Activated T-cell treated with anti-CD3 and anti-CD28 coated beads, Interleukin-2, amount 50 U/mL, for 24 hours (primary cell): ENCODE results near the gene GEN1.

Source experiments
- DNase-seq: peaks from one replicate; pipeline ENCODE4 v3.0.0-alpha.2; 2020
- H3K27ac Mint-ChIP-seq: 2 replicates; pipeline ENCODE4 v1.8.0; 2020; ENCODE audit warnings: mild to moderate bottlenecking, mixed read lengths
- H3K27me3 Mint-ChIP-seq: 2 replicates; pipeline ENCODE4 v1.8.0; 2020; ENCODE audit warnings: mixed read lengths
- H3K36me3 Mint-ChIP-seq: 2 replicates; pipeline ENCODE4 v1.8.0; 2020; ENCODE audit warnings: low read depth, mixed read lengths
- H3K4me1 Mint-ChIP-seq: 2 replicates; pipeline ENCODE4 v1.8.0; 2020; ENCODE audit warnings: low read depth, mixed read lengths
- H3K4me3 Mint-ChIP-seq: 2 replicates; pipeline ENCODE4 v1.8.0; 2020; ENCODE audit warnings: mild to moderate bottlenecking, moderate library complexity, mixed read lengths
- H3K9me3 Mint-ChIP-seq: 2 replicates; pipeline ENCODE4 v1.8.0; 2020; ENCODE audit warnings: mixed read lengths

GEN1 gene

GRCh38 chr2:17768894-17769293 is 15.0 kb downstream of the GEN1 start:
- no peaks in the 10 kb centered on the region for H3K4me1 Mint-ChIP-seq
- H3K4me3 Mint-ChIP-seq: no peak overlapping the region
- H3K36me3 Mint-ChIP-seq: peaks cover 67% of the 10 kb centered on the region
- no peak for DNase-seq
- H3K27ac Mint-ChIP-seq: no peak overlapping the region
- no peaks in the 10 kb centered on the region for H3K9me3 Mint-ChIP-seq
- no peaks in the 10 kb centered on the region for H3K27me3 Mint-ChIP-seq

- Mint-ChIP-seq H3K4me1 (no peaks in the 10 kb centered on the region), H3K27ac (no peak overlapping the region), H3K27me3 (no peaks in the 10 kb centered on the region), H3K4me3 (no peak overlapping the region), H3K36me3 (peaks cover 71% of the 10 kb centered on the region), H3K9me3 (no peaks in the 10 kb centered on the region)
- DNase-seq: no peak
Measured at GRCh38 chr2:17771956-17772355, 18.0 kb downstream of the GEN1 start.

- Mint-ChIP-seq H3K27ac (no peak overlapping the region), H3K4me3 (no peak overlapping the region), H3K36me3 (peaks cover 72% of the 10 kb centered on the region), H3K27me3 (no peaks in the 10 kb centered on the region), H3K4me1 (no peaks in the 10 kb centered on the region), H3K9me3 (no peaks in the 10 kb centered on the region)
- DNase-seq: no peak
Measured at GRCh38 chr2:17772532-17772931, 18.6 kb downstream of the GEN1 start.

GRCh38 chr2:17780546-17780945 is 26.6 kb downstream of the GEN1 start:
- H3K4me1 Mint-ChIP-seq: peaks cover 3% of the 10 kb centered on the region
- H3K36me3 Mint-ChIP-seq: peaks cover 72% of the 10 kb centered on the region
- no peak overlapping the region for H3K27ac Mint-ChIP-seq
- H3K4me3 Mint-ChIP-seq: no peak overlapping the region
- no peaks in the 10 kb centered on the region for H3K27me3 Mint-ChIP-seq
- H3K9me3 Mint-ChIP-seq: no peaks in the 10 kb centered on the region
- no peak for DNase-seq

GRCh38 chr2:17781482-17781881 is 27.5 kb downstream of the GEN1 start:
- no peaks in the 10 kb centered on the region for H3K27me3 Mint-ChIP-seq
- H3K4me3 Mint-ChIP-seq: no peak overlapping the region

GRCh38 chr2:17786727-17787126 is 32.8 kb downstream of the GEN1 start:
- no peak overlapping the region for H3K27ac Mint-ChIP-seq

More at GRCh38 chr2:17781482-17781881, 27.5 kb downstream of the GEN1 start:
- Mint-ChIP-seq H3K36me3 (peaks cover 63% of the 10 kb centered on the region), H3K27ac (no peak overlapping the region), H3K9me3 (no peaks in the 10 kb centered on the region), H3K4me1 (peaks cover 3% of the 10 kb centered on the region)
- no peak for DNase-seq

GRCh38 chr2:17788773-17789172 is 34.8 kb downstream of the GEN1 start:
- Mint-ChIP-seq H3K27me3 (peaks cover 28% of the 10 kb centered on the region), H3K4me3 (no peak overlapping the region), H3K9me3 (no peaks in the 10 kb centered on the region), H3K4me1 (peaks cover 8% of the 10 kb centered on the region), H3K27ac (no peak overlapping the region), H3K36me3 (peaks cover 2% of the 10 kb centered on the region)
- DNase-seq: no peak

More at GRCh38 chr2:17786727-17787126, 32.8 kb downstream of the GEN1 start:
- no peaks in the 10 kb centered on the region for H3K9me3 Mint-ChIP-seq
- H3K4me3 Mint-ChIP-seq: no peak overlapping the region
- H3K27me3 Mint-ChIP-seq: peaks cover 11% of the 10 kb centered on the region
- no peak for DNase-seq
- H3K4me1 Mint-ChIP-seq: peaks cover 3% of the 10 kb centered on the region
- peaks cover 20% of the 10 kb centered on the region for H3K36me3 Mint-ChIP-seq

- H3K9me3 Mint-ChIP-seq: no peaks in the 10 kb centered on the region
- no peak for DNase-seq
- peaks cover 41% of the 10 kb centered on the region for H3K27me3 Mint-ChIP-seq
- H3K36me3 Mint-ChIP-seq: no peaks in the 10 kb centered on the region
- H3K27ac Mint-ChIP-seq: no peak overlapping the region
- H3K4me1 Mint-ChIP-seq: peaks cover 6% of the 10 kb centered on the region
- no peak overlapping the region for H3K4me3 Mint-ChIP-seq
Measured at GRCh38 chr2:17790536-17790935, 36.6 kb downstream of the GEN1 start.

- no peak for DNase-seq
- H3K27me3 Mint-ChIP-seq: peaks cover 43% of the 10 kb centered on the region
Measured at GRCh38 chr2:17791121-17791816, 37.3 kb downstream of the GEN1 start.

GRCh38 chr2:17791817-17792130 is 37.8 kb downstream of the GEN1 start:
- DNase-seq: no peak
- H3K4me1 Mint-ChIP-seq: peaks cover 6% of the 10 kb centered on the region
- no peak overlapping the region for H3K4me3 Mint-ChIP-seq
- peaks cover 45% of the 10 kb centered on the region for H3K27me3 Mint-ChIP-seq
- no peaks in the 10 kb centered on the region for H3K36me3 Mint-ChIP-seq
- H3K27ac Mint-ChIP-seq: no peak overlapping the region
- H3K9me3 Mint-ChIP-seq: no peaks in the 10 kb centered on the region

More at GRCh38 chr2:17791121-17791816, 37.3 kb downstream of the GEN1 start:
- H3K36me3 Mint-ChIP-seq: no peaks in the 10 kb centered on the region
- H3K9me3 Mint-ChIP-seq: no peaks in the 10 kb centered on the region
- H3K4me1 Mint-ChIP-seq: peaks cover 6% of the 10 kb centered on the region
- no peak overlapping the region for H3K27ac Mint-ChIP-seq
- no peak overlapping the region for H3K4me3 Mint-ChIP-seq

- Mint-ChIP-seq H3K27me3 (peaks cover 46% of the 10 kb centered on the region), H3K27ac (no peak overlapping the region), H3K9me3 (no peaks in the 10 kb centered on the region), H3K4me3 (no peak overlapping the region), H3K4me1 (peaks cover 6% of the 10 kb centered on the region), H3K36me3 (no peaks in the 10 kb centered on the region)
- DNase-seq: no peak
Measured at GRCh38 chr2:17792515-17792914, 38.6 kb downstream of the GEN1 start.

- no peak overlapping the region for H3K27ac Mint-ChIP-seq
- H3K9me3 Mint-ChIP-seq: no peaks in the 10 kb centered on the region
- DNase-seq: no peak
- H3K27me3 Mint-ChIP-seq: peaks cover 51% of the 10 kb centered on the region
- H3K36me3 Mint-ChIP-seq: no peaks in the 10 kb centered on the region
- no peak overlapping the region for H3K4me3 Mint-ChIP-seq
- peaks cover 6% of the 10 kb centered on the region for H3K4me1 Mint-ChIP-seq
Measured at GRCh38 chr2:17793296-17793695, 39.4 kb downstream of the GEN1 start.

GRCh38 chr2:17793803-17794354 is 39.9 kb downstream of the GEN1 start:
- Mint-ChIP-seq H3K36me3 (no peaks in the 10 kb centered on the region), H3K27ac (no peak overlapping the region), H3K4me3 (no peak overlapping the region), H3K4me1 (peaks cover 6% of the 10 kb centered on the region), H3K9me3 (no peaks in the 10 kb centered on the region), H3K27me3 (peaks cover 55% of the 10 kb centered on the region)
- no peak for DNase-seq

- peaks cover 61% of the 10 kb centered on the region for H3K27me3 Mint-ChIP-seq
- no peak for DNase-seq
- no peak overlapping the region for H3K27ac Mint-ChIP-seq
- no peak overlapping the region for H3K4me3 Mint-ChIP-seq
- H3K4me1 Mint-ChIP-seq: peaks cover 6% of the 10 kb centered on the region
- no peaks in the 10 kb centered on the region for H3K36me3 Mint-ChIP-seq
- H3K9me3 Mint-ChIP-seq: no peaks in the 10 kb centered on the region
Measured at GRCh38 chr2:17795309-17795708, 41.4 kb downstream of the GEN1 start.

GRCh38 chr2:17798338-17798737 is 44.4 kb downstream of the GEN1 start:
- H3K36me3 Mint-ChIP-seq: no peaks in the 10 kb centered on the region
- DNase-seq: no peak
- H3K9me3 Mint-ChIP-seq: no peaks in the 10 kb centered on the region
- H3K4me3 Mint-ChIP-seq: no peak overlapping the region
- peaks cover 42% of the 10 kb centered on the region for H3K27me3 Mint-ChIP-seq
- H3K27ac Mint-ChIP-seq: no peak overlapping the region
- H3K4me1 Mint-ChIP-seq: no peaks in the 10 kb centered on the region
